HL-60 (cell line): ENCODE results near the gene ABHD8.
A peak's percentile ranks its signal among the peaks of the same experiment; 100 is the strongest.

Experiments
- DNase-seq, 2 experiments: peaks; one replicate each; pipeline ENCODE4 v3.0.0-alpha.2; 2010 to 2020; ENCODE audit warnings: low read depth in 1 of 2, low spot score in 1 of 2
- H3K27ac ChIP-seq: fragments of 250-450 bp; sonication (Bioruptor Pico); replicated peaks from 2 replicates; pipeline ENCODE4 v1.5.1; 2020; ENCODE audit warnings: mild to moderate bottlenecking, moderate library complexity
- H3K27me3 ChIP-seq: fragments of 250-450 bp; sonication (Bioruptor Pico); 2 replicates; pipeline ENCODE4 v1.5.1; 2021; ENCODE audit warnings: mild to moderate bottlenecking, moderate library complexity; ENCODE audit not compliant: insufficient read depth, poor library complexity, severe bottlenecking
- H3K4me3 ChIP-seq: replicated peaks from 2 replicates; pipeline ENCODE4 v1.5.1; 2011; ENCODE audit warnings: mild to moderate bottlenecking, control low read depth, low read length; ENCODE audit not compliant: insufficient read depth
- GABPA ChIP-seq: IDR thresholded peaks from 2 replicates; pipeline ENCODE4 v1.6.1; 2012; ENCODE audit warnings: low read depth
- POLR2AphosphoS5 ChIP-seq: IDR thresholded peaks from 2 replicates; pipeline ENCODE4 v1.6.1; 2012; ENCODE audit warnings: low read depth
- SPI1 ChIP-seq: IDR thresholded peaks from 2 replicates; pipeline ENCODE4 v1.6.1; 2012; ENCODE audit warnings: low read depth, mild to moderate bottlenecking, borderline replicate concordance
- TF ChIP-seq, protein P1 (sequence below): IDR thresholded peaks from one replicate; pipeline ENCODE4 v1.5.1; 2011; ENCODE audit warnings: low read length, control low read depth, inconsistent platforms; ENCODE audit not compliant: insufficient read depth
- TF ChIP-seq, protein P2 (sequence below): IDR thresholded peaks from 2 replicates; pipeline ENCODE4 v1.6.1; 2012; ENCODE audit warnings: low read depth; ENCODE audit not compliant: insufficient replicate concordance

ABHD8 gene

DNA sequence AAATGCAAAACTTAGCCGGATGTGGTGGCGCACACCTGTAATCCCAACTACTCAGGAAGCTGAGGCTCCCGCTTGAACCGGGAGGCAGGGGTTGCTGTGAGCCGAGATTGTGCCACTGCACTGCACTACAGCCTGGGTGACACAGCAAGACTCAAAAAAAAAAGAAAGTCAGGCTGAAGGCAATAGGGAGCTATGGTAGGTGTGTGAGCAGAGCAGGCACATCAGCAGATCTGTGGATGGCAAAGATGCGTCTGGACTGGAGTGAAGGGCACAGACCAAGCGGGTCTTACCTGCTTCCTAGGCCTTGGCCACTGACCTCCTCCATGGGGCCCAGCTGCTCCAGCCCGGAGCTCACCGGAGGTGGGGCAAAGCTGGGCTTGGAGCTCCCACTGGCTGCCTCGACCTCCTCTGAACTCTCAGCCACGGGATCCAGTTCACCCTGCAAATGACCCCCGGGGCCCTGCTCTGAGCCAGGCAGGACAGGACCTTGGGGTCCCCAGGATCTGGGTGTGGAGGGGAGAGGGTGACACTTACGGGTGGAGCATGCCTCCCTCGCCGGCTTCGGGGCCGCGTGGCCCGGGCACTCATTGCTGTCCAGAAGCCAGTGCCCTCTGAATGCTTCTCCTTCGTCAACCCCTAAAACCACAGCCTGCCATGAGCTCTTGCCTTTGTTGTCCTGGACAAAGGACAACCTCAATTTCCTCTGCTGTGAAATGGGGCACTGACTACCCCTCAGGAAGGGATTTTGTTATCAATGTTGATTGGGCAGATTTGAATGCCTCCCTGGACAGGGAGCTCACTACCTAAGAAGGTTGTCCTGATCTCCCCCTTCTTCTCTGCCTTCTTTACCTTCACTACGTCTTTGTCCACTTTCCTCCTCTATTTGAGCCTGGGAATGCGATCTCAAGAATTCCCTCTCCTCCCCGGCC lies 39.2 kb downstream of the ABHD8 start:
- DNase-seq = no peak
- Histone ChIP-seq H3K27me3 (no peaks in the 10 kb centered on the region), H3K27ac (no peak overlapping the region), H3K4me3 (no peak overlapping the region)
- TF ChIP-seq, protein P1, sequence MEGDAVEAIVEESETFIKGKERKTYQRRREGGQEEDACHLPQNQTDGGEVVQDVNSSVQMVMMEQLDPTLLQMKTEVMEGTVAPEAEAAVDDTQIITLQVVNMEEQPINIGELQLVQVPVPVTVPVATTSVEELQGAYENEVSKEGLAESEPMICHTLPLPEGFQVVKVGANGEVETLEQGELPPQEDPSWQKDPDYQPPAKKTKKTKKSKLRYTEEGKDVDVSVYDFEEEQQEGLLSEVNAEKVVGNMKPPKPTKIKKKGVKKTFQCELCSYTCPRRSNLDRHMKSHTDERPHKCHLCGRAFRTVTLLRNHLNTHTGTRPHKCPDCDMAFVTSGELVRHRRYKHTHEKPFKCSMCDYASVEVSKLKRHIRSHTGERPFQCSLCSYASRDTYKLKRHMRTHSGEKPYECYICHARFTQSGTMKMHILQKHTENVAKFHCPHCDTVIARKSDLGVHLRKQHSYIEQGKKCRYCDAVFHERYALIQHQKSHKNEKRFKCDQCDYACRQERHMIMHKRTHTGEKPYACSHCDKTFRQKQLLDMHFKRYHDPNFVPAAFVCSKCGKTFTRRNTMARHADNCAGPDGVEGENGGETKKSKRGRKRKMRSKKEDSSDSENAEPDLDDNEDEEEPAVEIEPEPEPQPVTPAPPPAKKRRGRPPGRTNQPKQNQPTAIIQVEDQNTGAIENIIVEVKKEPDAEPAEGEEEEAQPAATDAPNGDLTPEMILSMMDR = no peak
- TF ChIP-seq GABPA (no peak), SPI1 (no peak)

DNA sequence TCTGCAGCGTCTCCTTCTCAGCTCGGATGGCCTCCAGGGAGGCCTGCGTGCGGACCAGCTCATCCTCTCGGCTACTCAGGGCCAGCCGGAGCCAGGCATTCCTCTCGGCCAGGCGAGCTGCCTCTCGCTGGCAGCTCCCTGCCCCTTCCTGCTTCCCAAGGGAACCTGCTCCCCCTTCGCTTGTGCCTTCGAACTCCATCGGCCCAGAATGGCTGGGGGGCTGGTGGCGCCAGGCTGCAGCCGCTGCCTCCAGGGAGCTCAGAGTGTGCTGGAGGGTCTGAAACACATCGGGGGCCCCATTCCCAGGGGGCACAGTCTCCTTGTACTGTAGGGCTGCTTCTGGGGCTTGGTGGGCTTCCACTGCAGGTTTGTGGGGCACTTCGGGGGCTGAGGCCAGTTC lies 40.7 kb downstream of the ABHD8 start:
- no peak overlapping the region for H3K4me3 ChIP-seq
- no peaks in the 10 kb centered on the region for H3K27me3 ChIP-seq
- DNase-seq = no peak
- H3K27ac ChIP-seq = no peak overlapping the region
- TF ChIP-seq SPI1 = no peak
- no peak for TF ChIP-seq GABPA
- TF ChIP-seq, protein P2, sequence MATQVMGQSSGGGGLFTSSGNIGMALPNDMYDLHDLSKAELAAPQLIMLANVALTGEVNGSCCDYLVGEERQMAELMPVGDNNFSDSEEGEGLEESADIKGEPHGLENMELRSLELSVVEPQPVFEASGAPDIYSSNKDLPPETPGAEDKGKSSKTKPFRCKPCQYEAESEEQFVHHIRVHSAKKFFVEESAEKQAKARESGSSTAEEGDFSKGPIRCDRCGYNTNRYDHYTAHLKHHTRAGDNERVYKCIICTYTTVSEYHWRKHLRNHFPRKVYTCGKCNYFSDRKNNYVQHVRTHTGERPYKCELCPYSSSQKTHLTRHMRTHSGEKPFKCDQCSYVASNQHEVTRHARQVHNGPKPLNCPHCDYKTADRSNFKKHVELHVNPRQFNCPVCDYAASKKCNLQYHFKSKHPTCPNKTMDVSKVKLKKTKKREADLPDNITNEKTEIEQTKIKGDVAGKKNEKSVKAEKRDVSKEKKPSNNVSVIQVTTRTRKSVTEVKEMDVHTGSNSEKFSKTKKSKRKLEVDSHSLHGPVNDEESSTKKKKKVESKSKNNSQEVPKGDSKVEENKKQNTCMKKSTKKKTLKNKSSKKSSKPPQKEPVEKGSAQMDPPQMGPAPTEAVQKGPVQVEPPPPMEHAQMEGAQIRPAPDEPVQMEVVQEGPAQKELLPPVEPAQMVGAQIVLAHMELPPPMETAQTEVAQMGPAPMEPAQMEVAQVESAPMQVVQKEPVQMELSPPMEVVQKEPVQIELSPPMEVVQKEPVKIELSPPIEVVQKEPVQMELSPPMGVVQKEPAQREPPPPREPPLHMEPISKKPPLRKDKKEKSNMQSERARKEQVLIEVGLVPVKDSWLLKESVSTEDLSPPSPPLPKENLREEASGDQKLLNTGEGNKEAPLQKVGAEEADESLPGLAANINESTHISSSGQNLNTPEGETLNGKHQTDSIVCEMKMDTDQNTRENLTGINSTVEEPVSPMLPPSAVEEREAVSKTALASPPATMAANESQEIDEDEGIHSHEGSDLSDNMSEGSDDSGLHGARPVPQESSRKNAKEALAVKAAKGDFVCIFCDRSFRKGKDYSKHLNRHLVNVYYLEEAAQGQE = no peak
- TF ChIP-seq, protein P1 = no peak
- TF ChIP-seq POLR2AphosphoS5 = no peak

DNA sequence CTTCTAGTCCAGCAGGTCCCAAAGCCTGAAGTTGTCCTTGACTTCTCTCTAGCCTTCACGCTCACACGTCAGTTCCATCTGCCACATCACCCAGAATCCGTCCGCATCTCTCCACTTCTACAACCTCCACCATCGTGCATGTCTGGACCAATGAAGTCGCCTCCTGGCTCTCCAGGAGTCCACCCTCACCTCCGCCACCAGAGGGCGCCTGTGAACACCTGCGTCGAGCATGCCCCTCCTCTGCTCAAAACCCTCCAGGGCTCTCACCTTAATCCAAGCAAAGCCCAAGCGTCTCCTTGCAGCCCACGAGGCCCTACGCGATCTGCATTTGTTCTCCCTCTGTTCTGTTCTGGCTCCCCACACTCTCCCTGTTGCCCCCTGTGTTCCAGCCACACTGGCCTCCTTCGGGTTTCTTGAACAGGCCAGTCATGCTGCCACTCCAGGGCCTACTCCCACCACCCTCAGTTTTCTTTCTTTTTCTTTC lies 42.3 kb downstream of the ABHD8 start:
- no peak overlapping the region for H3K27ac ChIP-seq
- no peak overlapping the region for H3K4me3 ChIP-seq
- no peaks in the 10 kb centered on the region for H3K27me3 ChIP-seq
- TF ChIP-seq, protein P1 = peak; percentile 93
- TF ChIP-seq SPI1 (no peak), GABPA (no peak), POLR2AphosphoS5 (no peak)
- TF ChIP-seq, protein P2 = no peak
- peak in 1 of 2 experiments; percentile 91 for DNase-seq
